Activated CD8-positive, alpha-beta T cell treated with anti-CD3 and anti-CD28 coated beads for 36 hours (primary cell): ENCODE results near the gene PCCA. TPM values are rescaled to one million over a fixed set of nuclear protein-coding genes. Genes with fewer than 3 reads are reported as not detected.

Experiments used
- ATAC-seq: fragments of 200-7000 bp; cut with Tn5 transposase; one replicate; pipeline ENCODE4 v1.10.0; 2021; ENCODE audit warnings: mild to moderate bottlenecking, moderate library complexity
- CTCF ChIA-PET: fragments of 350-600 bp; sonication (Branson Sonifier 250); formaldehyde crosslinking; loops from one replicate; lab custom pipeline; 2021; ENCODE audit warnings: antibody characterized with exemption; lab: Charles Lee
- POLR2A ChIA-PET: fragments of 350-600 bp; sonication (Branson Sonifier 250); formaldehyde crosslinking; loops from one replicate; lab custom pipeline; 2021; ENCODE audit warnings: antibody characterized with exemption; lab: Charles Lee
- DNase-seq: peaks from one replicate; pipeline ENCODE4 v3.0.0-alpha.2; 2020
- H3K27ac Mint-ChIP-seq: one replicate; pipeline ENCODE4 v1.8.0; 2021; ENCODE audit warnings: mild to moderate bottlenecking, mixed read lengths
- H3K27me3 Mint-ChIP-seq: one replicate; pipeline ENCODE4 v1.8.0; 2021; ENCODE audit warnings: mixed read lengths
- H3K36me3 Mint-ChIP-seq: one replicate; pipeline ENCODE4 v1.8.0; 2021; ENCODE audit warnings: low read depth, mixed read lengths
- H3K4me1 Mint-ChIP-seq: one replicate; pipeline ENCODE4 v1.8.0; 2021; ENCODE audit warnings: low read depth, mixed read lengths
- H3K4me3 Mint-ChIP-seq: one replicate; pipeline ENCODE4 v1.8.0; 2021; ENCODE audit warnings: mild to moderate bottlenecking, moderate library complexity, mixed read lengths
- H3K9me3 Mint-ChIP-seq: one replicate; pipeline ENCODE4 v1.8.0; 2021; ENCODE audit warnings: mixed read lengths
- CTCF ChIP-seq: fragments of 200-600 bp; IDR thresholded peaks from one replicate; pipeline ENCODE4 v1.8.0; 2022; ENCODE audit warnings: antibody characterized with exemption, mild to moderate bottlenecking
- intact Hi-C: fragments of 100-400 bp; cut with micrococcal nuclease; formaldehyde crosslinking; loops from one replicate; pipeline ENCODE4 v1.10.0; 2022
- total RNA-seq, 2 experiments: library from RNA; stranded (reverse); gene quantifications; one replicate each; pipeline ENCODE4 v1.2.3, GENCODE V29; 2021

The PCCA gene
- total RNA-seq, 2 experiments from 2014 or later: 8.4 to 9.2 TPM

GRCh38 chr13:100208002-100208401, 119.1 kb downstream of the PCCA start:
- no peak for TF ChIP-seq CTCF
- H3K4me1 Mint-ChIP-seq: peaks cover 24% of the 10 kb centered on the region
- DNase-seq (no peak), ATAC-seq (no peak)
- H3K4me3 Mint-ChIP-seq: no peak overlapping the region
- no peaks in the 10 kb centered on the region for H3K27me3 Mint-ChIP-seq
- peaks cover 3% of the 10 kb centered on the region for H3K9me3 Mint-ChIP-seq
- intact Hi-C loops: no loop called here
- CTCF ChIA-PET: no interaction called here
- POLR2A ChIA-PET: no interaction called here
- peaks cover 6% of the 10 kb centered on the region for H3K36me3 Mint-ChIP-seq
- no peak overlapping the region for H3K27ac Mint-ChIP-seq

DNA sequence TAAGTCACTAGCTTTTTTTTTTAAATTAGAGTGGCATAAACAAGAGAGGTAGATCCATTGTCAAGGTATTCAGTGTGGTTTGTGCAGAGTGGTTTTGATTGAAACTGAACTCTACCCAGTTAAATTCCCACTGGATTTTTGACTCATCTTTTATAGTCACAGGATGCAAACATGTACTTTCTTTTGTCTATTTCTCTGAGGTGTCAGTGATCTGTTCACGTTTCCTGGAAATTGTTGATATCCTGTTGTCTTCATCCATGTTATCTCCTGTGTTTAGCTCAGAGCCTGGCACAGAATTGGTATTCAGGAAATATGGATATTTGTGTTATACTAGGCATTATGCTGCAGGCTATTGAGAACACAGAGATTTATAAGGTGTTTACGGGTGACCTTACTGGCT, 119.7 kb downstream of the PCCA start:
- H3K4me1 Mint-ChIP-seq: peaks cover 23% of the 10 kb centered on the region
- DNase-seq: no peak
- ATAC-seq: no peak
- POLR2A ChIA-PET: no interaction called here
- no peak overlapping the region for H3K27ac Mint-ChIP-seq
- peaks cover 6% of the 10 kb centered on the region for H3K36me3 Mint-ChIP-seq
- intact Hi-C loops: no loop called here
- no peak for TF ChIP-seq CTCF
- H3K9me3 Mint-ChIP-seq: peaks cover 3% of the 10 kb centered on the region
- CTCF ChIA-PET: no interaction called here
- H3K27me3 Mint-ChIP-seq: no peaks in the 10 kb centered on the region
- H3K4me3 Mint-ChIP-seq: no peak overlapping the region

GRCh38 chr13:100209857-100210825, 121.2 kb downstream of the PCCA start:
- ATAC-seq (peak; percentile 69), DNase-seq (no peak)
- Mint-ChIP-seq H3K4me1 (peaks cover 11% of the 10 kb centered on the region), H3K4me3 (no peak overlapping the region), H3K27me3 (no peaks in the 10 kb centered on the region), H3K27ac (no peak overlapping the region), H3K36me3 (peaks cover 11% of the 10 kb centered on the region), H3K9me3 (peaks cover 3% of the 10 kb centered on the region)
- no peak for TF ChIP-seq CTCF
- ChIA-PET CTCF (interaction anchor here (0.7 kb wide), 1 partner anchor 309 kb away, joined by 3 read pairs; no protein-coding TSS in a partner anchor), POLR2A (no interaction called here)
- intact Hi-C loops: no loop called here

DNA sequence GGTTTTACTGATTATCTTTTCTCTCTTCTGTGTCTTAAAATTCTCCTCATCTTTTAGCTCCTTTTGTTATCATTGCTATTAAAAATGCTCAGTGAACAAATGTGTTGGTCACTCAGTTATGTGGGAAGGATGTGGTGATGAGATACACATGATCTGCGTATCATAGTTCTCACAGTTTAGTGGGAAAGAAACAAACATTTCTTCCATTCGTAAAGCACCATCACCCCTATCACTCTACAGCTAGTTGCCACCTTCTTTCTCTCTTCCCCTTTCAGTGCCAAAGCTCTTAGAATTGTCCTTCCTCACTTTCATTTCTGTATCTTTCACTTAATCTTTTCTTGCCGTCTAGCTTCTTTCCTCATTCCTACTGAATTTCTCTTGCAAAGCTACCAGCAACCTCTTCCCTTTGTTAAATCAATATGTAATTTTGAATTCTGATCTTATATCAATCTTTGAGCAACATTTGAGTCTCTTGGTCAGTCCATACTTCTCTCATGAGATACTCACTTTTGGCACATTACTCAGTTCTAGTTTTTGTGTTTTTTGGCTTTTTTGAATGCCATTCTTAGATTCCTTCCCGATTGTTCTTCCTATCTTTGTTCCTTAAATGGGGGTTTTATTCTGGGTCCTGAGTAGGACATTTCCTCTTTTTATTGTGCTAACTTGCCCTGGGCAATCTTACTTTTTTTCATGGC, 122.3 kb downstream of the PCCA start:
- intact Hi-C loops: no loop called here
- H3K4me1 Mint-ChIP-seq: peaks cover 10% of the 10 kb centered on the region
- H3K27ac Mint-ChIP-seq: no peak overlapping the region
- H3K27me3 Mint-ChIP-seq: no peaks in the 10 kb centered on the region
- peaks cover 13% of the 10 kb centered on the region for H3K36me3 Mint-ChIP-seq
- no peak for TF ChIP-seq CTCF
- H3K9me3 Mint-ChIP-seq: peaks cover 3% of the 10 kb centered on the region
- ChIA-PET CTCF (interaction anchor here (0.7 kb wide), 1 partner anchor 310 kb away, joined by 3 read pairs; no protein-coding TSS in a partner anchor), POLR2A (no interaction called here)
- no peak for DNase-seq
- ATAC-seq: no peak
- no peak overlapping the region for H3K4me3 Mint-ChIP-seq
